ENCODE results near the gene IL25.

Gene IL25

DNA sequence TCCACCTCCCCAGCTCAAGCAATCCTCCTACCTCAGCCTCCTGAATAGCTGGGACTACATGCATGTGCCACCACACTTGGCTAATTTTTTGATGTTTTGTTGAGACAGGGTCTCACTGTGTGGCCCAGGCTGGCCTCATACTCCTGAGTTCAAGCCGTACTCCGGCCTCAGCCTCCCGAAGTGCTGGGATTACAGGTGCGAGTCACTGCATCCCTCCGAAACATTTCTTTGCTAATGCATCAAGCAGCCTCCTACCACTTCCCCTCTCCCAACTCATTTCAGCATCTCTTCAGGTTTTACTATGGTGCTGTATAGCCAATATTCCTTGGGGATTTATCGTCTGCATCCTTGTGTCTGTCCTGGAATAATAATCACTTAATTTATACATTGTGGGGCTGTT, 17.6 kb upstream of the IL25 start:
- DNase-seq, result no peak

DNA sequence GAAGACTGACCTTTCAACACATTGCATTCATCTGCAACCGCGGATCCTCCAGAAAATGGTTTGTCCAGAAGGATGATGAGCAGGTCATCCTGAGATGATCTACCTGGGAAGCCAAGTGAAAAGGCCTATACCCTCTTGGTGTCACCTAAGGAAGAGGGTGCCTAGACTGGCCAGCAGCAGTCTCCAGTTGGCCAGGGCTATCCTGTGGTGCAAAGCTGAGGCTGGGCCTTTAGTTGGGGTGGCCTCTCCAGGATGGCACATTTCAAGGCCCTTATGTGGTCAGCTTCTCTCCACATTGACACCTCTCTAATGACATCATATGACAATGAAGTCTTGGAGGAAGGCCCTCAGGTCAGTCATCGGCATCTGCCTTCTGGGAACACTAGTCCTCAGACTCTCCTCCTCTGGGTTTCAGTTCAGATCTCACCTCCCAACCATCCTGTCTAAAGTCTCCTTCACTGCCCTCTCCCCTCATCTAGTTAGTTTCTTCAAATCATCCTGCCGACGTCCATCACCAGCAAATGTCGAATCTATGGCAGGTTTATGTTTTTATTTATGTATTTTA, 16.7 kb upstream of the IL25 start:
- no peak for DNase-seq

DNA sequence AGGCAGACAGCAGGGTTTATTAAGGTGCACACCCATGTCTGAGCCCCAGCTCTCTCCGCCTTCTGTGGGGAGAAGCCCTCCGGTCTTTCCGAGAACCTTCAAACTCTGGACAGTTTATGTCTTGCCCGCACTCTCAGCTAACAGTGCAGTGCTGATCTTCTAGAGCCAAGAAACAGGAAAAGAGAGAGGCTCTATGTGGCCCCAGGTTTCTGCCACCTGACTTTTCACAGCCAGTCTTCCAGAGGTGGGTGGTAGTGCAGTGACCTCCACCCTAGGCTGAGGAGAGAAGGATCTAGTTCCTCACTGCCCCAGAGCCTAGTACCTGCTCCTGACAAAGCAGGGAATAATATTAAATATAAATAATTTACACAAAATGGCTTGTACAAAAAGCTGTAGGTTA, 15.9 kb upstream of the IL25 start:
- no peak for DNase-seq

DNA sequence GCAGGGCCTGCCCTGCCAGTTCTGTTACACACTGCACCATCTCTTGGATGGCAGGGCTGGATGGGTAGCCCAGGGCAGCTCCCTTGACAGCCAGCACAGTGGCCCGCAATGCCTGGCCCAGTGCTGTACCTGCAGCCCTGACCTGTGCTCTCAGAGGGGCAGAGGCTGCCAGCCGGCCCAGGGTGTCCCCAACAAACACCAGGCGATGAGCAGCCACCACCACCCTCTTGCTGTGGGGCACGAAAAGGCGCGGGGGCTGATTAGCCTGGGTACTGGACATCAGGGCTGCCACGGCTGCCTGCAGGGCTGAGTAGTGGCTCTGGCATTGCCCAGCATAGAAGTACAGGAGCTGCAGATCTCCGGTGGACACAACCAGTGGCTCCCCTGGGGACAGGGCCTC, 15.3 kb upstream of the IL25 start:
- DNase-seq, result no peak

GRCh38 chr14:23358042-23358441, 14.6 kb upstream of the IL25 start:
- no peak for DNase-seq

DNA sequence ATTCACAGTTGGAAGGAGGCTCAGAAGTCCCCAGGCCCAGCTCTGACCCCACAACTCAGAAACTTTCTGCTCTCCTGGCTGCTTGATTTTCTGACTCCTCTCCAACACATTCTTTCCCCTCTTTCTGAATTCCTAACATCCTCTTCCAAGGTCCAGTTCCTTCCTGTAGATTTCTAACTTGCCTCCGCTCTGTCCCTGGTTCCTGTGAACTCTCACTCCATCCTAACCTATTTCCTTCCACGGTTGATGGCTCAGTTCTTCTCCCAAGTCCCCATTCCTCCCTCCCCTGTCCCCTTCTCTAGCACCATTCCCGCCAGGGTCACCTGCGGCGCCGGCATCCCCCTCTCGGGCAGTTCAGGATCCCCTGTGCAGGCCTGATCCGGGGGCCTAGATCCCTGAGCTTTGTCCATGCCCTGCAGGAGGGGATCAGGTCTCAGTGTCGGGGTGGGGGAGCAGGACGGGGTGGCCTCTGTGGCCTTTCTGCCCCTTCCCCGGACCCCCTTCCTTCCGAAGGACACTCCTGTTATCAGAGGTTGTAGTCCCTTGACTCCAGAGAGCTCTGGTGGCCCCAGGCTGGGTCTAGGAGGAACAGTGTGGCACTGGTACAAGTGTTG, 13.9 kb upstream of the IL25 start:
- no peak for DNase-seq

GRCh38 chr14:23359167-23359626, 13.4 kb upstream of the IL25 start:
- no peak for DNase-seq

DNA sequence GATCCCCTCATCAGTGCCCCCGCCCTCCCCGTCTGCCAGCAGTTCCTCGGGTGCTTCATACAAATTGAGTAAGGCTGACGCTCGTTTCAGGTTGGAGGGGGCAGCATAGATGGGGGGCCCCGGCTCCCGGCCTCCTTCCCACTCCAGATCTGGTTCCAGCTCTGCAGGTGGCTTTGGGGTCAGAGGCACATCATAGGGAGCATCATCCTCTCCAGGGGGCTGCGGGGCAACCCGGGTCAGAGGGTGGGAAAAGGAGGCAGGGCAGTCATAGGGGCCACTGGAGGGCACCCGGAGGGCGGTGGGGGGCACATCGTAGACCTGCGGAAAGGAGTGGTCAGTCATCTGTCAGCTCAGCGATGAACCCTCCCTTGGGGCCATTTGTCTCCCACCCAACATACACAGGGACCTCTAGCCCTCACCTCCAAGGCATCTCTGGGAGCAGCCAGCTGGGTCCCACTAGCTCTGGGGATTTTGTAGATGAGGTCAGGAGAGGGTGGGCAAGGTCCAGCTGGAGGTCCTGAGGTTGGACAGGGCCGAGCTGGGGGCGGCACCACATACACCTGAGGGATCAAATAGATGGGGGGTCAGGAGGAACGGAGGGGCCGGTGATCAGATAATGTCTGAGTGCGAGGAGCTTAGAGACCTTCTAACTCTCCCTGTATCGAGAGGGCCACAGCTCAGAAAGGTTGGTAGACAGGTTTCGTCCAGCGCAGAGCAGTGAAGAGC, 12.7 kb upstream of the IL25 start:
- no peak for DNase-seq

DNA sequence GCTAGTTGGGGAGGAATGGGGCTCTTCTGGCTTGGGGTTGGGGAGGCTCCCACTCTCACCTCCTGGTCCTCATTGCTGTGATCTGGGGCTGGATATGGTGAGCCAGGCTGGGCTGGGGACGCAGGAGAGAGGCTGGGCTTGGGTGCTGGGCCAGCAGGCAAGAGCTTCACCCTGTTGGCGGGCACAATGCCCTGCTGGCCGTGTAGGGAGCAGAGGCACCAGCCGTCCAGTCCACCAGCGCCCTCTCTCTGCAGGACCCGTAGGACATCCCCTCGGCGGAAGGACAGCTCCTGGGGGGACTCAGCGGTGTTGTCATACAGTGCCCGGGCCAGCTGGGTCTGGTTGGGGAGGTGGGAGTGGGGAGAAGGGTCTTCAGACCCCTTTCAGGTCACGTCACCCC, 12.1 kb upstream of the IL25 start:
- no peak for DNase-seq

- no peak for DNase-seq
Measured at GRCh38 chr14:23361320-23361719, 11.3 kb upstream of the IL25 start.

DNA sequence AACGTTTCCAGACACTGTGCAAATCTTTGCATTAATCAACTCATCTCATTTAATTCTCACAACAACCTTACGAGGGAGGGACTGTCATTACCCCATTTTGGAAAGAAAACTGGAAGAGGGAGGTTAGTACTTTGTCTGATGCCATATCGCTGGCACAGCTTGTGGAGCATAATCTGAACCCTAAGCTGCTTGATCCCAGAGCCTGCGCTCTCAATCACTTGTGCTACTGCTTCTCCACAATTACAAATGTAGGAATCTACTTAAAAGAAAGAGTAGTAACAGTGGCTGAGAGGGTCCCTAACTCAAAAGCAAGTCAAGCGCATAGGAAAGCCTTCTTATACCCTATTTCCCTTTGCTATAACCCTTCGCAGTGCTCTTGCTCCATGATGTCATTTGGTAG, 10.8 kb upstream of the IL25 start:
- no peak for DNase-seq

GRCh38 chr14:23362200-23362599, 10.4 kb upstream of the IL25 start:
- no peak for DNase-seq

DNA sequence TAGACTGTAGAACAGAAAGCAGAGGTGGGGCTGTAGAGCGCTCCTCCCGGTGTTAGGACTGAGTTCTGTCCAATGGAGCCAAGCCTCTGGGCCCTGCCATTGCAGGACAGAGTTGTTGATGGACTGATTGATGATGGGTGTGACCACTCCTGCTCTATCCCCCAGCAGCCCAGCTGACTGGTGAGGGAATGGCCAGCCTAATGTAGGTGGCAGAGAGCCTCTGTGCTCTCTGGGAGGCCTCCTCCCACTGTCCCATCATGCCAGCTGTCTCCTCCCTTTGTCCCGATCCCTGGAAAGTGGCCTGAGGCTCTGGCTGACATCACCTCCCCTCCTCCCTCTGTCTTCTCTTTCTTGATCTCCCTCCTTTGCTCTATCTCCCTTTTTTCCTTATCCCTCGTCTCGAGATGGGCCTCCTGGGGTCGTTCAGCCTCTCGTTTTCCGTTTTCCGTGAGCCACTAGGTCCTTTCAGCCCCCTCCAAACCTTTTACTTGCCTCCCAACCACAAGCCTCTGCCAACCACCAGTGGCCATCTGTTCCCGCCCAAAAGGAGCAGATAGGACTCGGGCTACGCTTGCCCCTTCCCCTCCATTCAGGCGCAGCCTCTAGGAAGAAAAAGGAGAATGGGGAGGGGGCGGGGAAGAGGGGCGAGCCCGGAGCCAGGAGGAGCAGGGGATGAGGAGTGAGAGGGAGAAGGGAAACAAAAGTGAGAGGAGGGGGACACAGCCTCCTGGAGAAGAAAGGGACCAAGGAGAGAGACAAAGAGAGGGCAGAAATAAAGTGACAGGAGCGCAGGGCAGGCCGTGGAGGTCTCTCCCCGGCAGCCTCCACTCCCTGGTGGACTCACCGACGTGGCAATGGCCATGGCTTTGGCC, 8.2 kb upstream of the IL25 start:
- no peak for DNase-seq

DNA sequence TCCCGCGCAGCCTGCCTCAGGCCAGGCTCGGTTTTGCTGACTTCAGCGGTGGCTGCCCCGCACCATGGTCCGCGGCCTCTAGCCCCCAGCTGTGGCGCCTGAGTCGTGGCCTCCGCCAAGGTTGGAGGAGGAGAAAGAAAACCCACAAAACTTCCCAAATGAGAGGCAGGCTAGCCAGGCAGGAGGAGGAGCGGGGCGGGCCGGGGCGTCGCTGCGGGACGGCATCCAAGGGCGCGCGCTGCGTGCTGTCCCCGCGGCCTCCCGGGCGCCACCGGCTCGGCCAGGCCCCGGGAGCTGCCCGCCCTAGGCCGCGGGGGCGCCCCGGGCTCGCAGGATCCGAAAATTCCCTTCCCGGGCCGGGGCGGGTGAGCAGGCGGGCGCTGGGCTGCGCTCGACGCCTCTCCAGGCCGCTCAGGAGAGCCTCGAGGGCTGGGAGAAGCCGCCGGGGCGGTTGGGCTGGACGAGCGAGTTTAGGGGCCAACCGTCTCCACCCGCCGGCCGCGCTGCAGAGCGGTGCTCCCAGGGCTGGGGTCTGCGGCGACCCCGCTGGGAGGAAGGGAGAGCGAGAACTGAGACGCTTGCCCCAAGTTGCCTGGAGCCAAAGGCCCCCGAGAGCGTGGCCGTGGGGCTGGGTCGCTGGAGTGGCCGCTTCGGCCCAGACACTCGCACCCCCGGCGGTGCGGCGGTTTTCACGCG, 7.4 kb upstream of the IL25 start, which contains the start of gene EFS:
Gene EFS (minus strand): TSS at position 137 of the 696 bp plus-strand sequence. CDS start 147 bp downstream, outside the sequence.
- no peak for DNase-seq

DNA sequence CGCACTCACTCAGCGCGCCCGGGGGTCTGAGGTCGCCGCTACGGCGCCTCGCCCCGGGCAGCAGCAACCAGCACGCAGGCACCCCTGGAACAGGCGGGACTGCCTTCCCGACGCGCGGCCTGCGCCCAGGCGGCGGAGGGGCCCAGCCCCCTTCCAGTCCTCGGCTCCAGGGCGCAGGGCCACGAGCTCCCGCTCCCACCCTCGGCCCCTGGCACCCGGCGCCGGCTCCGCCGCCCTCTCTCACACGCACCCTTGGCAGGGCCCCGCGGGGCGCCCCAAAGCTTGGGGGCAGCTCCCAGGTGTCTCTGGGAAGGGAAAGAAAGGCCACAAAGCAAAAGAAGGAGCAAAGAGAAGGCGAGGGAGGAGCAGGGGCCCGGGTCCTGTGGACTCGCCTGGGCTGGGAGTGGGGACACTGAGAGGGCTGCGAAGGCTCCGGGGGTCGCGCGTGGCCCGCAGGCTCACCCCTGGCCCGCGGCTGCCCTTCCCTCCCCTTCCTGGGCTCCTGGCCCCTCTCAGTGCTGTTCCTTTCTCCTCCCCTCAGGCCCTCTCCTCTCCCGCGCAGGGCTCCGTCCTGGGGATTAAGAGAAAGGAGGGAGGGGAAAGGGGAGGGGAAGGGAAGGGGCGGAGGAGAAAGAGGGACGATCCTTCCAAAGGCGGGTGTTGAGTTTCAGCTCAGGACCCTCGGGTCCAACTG, 6.7 kb upstream of the IL25 start:
- DNase-seq, result no peak

GRCh38 chr14:23366426-23366921, 6.1 kb upstream of the IL25 start:
- DNase-seq, result no peak

GRCh38 chr14:23370221-23370620, 2.4 kb upstream of the IL25 start:
- DNase-seq, result no peak

GRCh38 chr14:23371865-23372264, 744 bp upstream of the IL25 start:
- no peak for DNase-seq

DNA sequence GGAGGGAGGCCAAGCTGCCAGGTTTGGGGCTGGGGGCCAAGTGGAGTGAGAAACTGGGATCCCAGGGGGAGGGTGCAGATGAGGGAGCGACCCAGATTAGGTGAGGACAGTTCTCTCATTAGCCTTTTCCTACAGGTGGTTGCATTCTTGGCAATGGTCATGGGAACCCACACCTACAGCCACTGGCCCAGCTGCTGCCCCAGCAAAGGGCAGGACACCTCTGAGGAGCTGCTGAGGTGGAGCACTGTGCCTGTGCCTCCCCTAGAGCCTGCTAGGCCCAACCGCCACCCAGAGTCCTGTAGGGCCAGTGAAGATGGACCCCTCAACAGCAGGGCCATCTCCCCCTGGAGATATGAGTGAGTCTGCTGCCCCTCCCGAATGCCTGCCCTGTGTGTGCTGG, 432 bp downstream of the IL25 start:
- no peak for DNase-seq

- DNase-seq, result no peak
Measured at GRCh38 chr14:23375527-23376251, 3.1 kb downstream of the IL25 start.

Measured in stimulated activated CD4-positive, alpha-beta T cell treated with anti-CD3 and anti-CD28 coated beads, Interleukin-2, amount 100 ng/mL, for 24 hours (primary cell).